HL-60 (cell line): ENCODE results near the gene SRSF7.

Experiments
- DNase-seq, 2 experiments: peaks; one replicate each; pipeline ENCODE4 v3.0.0-alpha.2; 2010 to 2020; ENCODE audit warnings: low read depth in 1 of 2, low spot score in 1 of 2
- H3K27ac ChIP-seq: fragments of 250-450 bp; sonication (Bioruptor Pico); replicated peaks from 2 replicates; pipeline ENCODE4 v1.5.1; 2020; ENCODE audit warnings: mild to moderate bottlenecking, moderate library complexity
- H3K27me3 ChIP-seq: fragments of 250-450 bp; sonication (Bioruptor Pico); 2 replicates; pipeline ENCODE4 v1.5.1; 2021; ENCODE audit warnings: mild to moderate bottlenecking, moderate library complexity; ENCODE audit not compliant: insufficient read depth, poor library complexity, severe bottlenecking
- H3K4me3 ChIP-seq: replicated peaks from 2 replicates; pipeline ENCODE4 v1.5.1; 2011; ENCODE audit warnings: mild to moderate bottlenecking, control low read depth, low read length; ENCODE audit not compliant: insufficient read depth
- CTCF ChIP-seq: IDR thresholded peaks from one replicate; pipeline ENCODE4 v1.5.1; 2011; ENCODE audit warnings: low read length, control low read depth, inconsistent platforms; ENCODE audit not compliant: insufficient read depth
- GABPA ChIP-seq: IDR thresholded peaks from 2 replicates; pipeline ENCODE4 v1.6.1; 2012; ENCODE audit warnings: low read depth
- POLR2AphosphoS5 ChIP-seq: IDR thresholded peaks from 2 replicates; pipeline ENCODE4 v1.6.1; 2012; ENCODE audit warnings: low read depth
- REST ChIP-seq: IDR thresholded peaks from 2 replicates; pipeline ENCODE4 v1.6.1; 2012; ENCODE audit warnings: low read depth; ENCODE audit not compliant: insufficient replicate concordance
- SPI1 ChIP-seq: IDR thresholded peaks from 2 replicates; pipeline ENCODE4 v1.6.1; 2012; ENCODE audit warnings: low read depth, mild to moderate bottlenecking, borderline replicate concordance

The SRSF7 gene

DNA sequence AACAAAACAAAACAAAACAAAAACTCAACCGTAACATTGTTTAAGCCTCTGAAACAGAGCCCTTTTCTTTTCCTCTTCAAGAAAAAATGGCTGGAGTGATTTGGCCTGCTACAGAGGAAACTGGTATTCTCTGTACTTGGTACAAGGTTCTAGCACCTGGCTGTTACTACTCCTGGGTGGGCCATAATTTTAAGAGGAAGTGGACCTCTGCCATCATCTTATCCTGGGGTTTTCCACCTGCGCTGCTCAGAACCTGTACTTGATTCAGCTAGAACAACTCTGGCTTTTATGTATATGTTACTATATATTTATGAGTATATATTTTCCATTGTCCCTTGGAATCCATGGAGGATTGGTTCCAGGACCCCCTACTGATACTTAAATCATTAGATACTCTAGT, 22.5 kb downstream of the SRSF7 start:
- DNase-seq, result no peak
- H3K27ac ChIP-seq, result no peak overlapping the region
- TF ChIP-seq GABPA (no peak), CTCF (no peak), POLR2AphosphoS5 (no peak), SPI1 (no peak), REST (no peak)
- H3K27me3 ChIP-seq, result no peaks in the 10 kb centered on the region
- H3K4me3 ChIP-seq, result no peak overlapping the region

- Histone ChIP-seq H3K4me3 (no peak overlapping the region), H3K27ac (no peak overlapping the region), H3K27me3 (no peaks in the 10 kb centered on the region)
- no peak for DNase-seq
- no peak for TF ChIP-seq CTCF
- no peak for TF ChIP-seq REST
- no peak for TF ChIP-seq GABPA
- no peak for TF ChIP-seq POLR2AphosphoS5
- no peak for TF ChIP-seq SPI1
Measured at GRCh38 chr2:38727661-38728060, 23.5 kb downstream of the SRSF7 start.

DNA sequence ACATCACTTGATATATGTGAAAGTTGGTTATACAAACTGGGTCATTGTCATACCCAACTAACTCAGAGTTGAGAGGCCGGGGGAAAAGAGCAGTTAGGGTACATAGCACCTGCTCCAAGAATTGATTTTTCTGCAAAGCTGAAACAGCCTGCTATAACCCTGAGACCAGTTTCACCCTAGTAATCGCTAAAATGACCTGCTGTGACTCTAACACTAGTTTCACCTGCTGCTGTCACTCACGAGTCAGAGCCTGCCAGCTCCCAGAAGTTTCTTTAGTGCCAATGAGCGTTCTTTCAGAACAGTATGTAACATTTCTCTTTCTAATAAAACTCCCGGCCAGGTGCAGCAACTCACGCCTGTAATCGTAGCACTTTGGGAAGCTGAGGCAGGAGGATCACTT, 28.0 kb downstream of the SRSF7 start:
- Histone ChIP-seq H3K27ac (no peak overlapping the region), H3K27me3 (no peaks in the 10 kb centered on the region), H3K4me3 (no peak overlapping the region)
- TF ChIP-seq REST, result no peak
- no peak for TF ChIP-seq POLR2AphosphoS5
- TF ChIP-seq GABPA, result no peak
- no peak for TF ChIP-seq CTCF
- no peak for TF ChIP-seq SPI1
- no peak for DNase-seq
